ENCODE results near the gene CDH24. TPM values are rescaled to one million over a fixed set of nuclear protein-coding genes. Genes with fewer than 3 reads are reported as not detected.

The CDH24 gene
- total and polyA plus RNA-seq, 9 of the 15 experiments (the other 6 are each of a cell fraction or from before 2014, with no cell fraction given): 0.04 to 16.2 (median 4.9) TPM

- peak in 1 of 2 experiments; percentile 88; a peak in 2 of 4 replicates for TF ChIP-seq ZNF639 (CRISPR knock-in tag; conservative IDR thresholded peaks at IDR 0.05 in 1 of 2, IDR thresholded peaks at IDR 0.05 in 1 of 2)
- TF ChIP-seq USF2 (CRISPR knock-in tag; IDR thresholded peaks at IDR 0.05): no peak
- TF ChIP-seq FOXO4 (CRISPR knock-in tag; IDR thresholded peaks at IDR 0.05): no peak
- TF ChIP-seq SLC30A9 (CRISPR knock-in tag; IDR thresholded peaks at IDR 0.05): no peak
- TF ChIP-seq ZBTB26 (CRISPR knock-in tag; IDR thresholded peaks at IDR 0.05): no peak
- peak; percentile 91 for TF ChIP-seq BACH1 (tag; IDR thresholded peaks at IDR 0.05)
- no peak for TF ChIP-seq HMG20A (CRISPR knock-in tag; conservative IDR thresholded peaks at IDR 0.05)
- TF ChIP-seq MXI1 (IDR thresholded peaks at IDR 0.05; ENCODE audit: low read depth, low read length): no peak; the same call in 1 of the 2 replicates
- TF ChIP-seq CHAMP1 (IDR thresholded peaks at IDR 0.05): no peak
These were observed 22.6 kb downstream of the CDH24 start, which contains the start of gene PSMB5 (continued) for GRCh38 chr14:23034498-23035302.
